Heart right ventricle (tissue), 16 donors: ENCODE data around the gene GPC5. TPM values are rescaled to one million over a fixed set of nuclear protein-coding genes. Genes with fewer than 3 reads are reported as not detected.

Experiments used
- ATAC-seq, 8 donors: fragments of 200-7000 bp; cut with Tn5 transposase; one replicate each; pipeline ENCODE4 v1.9.1; 2020; ENCODE audit warnings: mild to moderate bottlenecking in 8 of 8, moderate library complexity in 8 of 8, moderate number of reproducible peaks in 1 of 8
- DNase-seq, 2 donors: peaks; one replicate each; pipeline ENCODE4 v3.0.0-alpha.2; 2020
- H3K27ac ChIP-seq, 10 donors: fragments of 200-600 bp; sonication (generic) in 2 of 10; one replicate each; pipeline versions ENCODE4 v1.5.0 to v1.8.0; 2020 to 2022; ENCODE audit warnings: mild to moderate bottlenecking in 3 of 10
- H3K27me3 ChIP-seq, 7 donors: fragments of 200-600 bp; one replicate each; pipeline ENCODE4 v1.8.0; 2021 to 2022; ENCODE audit warnings: mild to moderate bottlenecking in 2 of 7
- H3K36me3 ChIP-seq, 9 donors: fragments of 200-600 bp; sonication (generic) in 1 of 9; one replicate each; pipeline versions ENCODE4 v1.5.0 to v1.8.0; 2020 to 2022; ENCODE audit warnings: mild to moderate bottlenecking in 2 of 9
- H3K4me1 ChIP-seq, 9 donors: fragments of 200-600 bp; sonication (generic) in 1 of 9; one replicate each; pipeline versions ENCODE4 v1.5.0 to v1.8.0; 2020 to 2022; ENCODE audit warnings: mild to moderate bottlenecking in 4 of 9
- H3K4me3 ChIP-seq, 10 donors: fragments of 200-600 bp; sonication (generic) in 2 of 10; one replicate each; pipeline versions ENCODE4 v1.5.0 to v1.8.0; 2020 to 2022; ENCODE audit warnings: mild to moderate bottlenecking in 7 of 10, moderate library complexity in 2 of 10
- H3K9me3 ChIP-seq, 11 donors: fragments of 200-600 bp in 10 of 11; sonication (generic) in 2 of 11; one replicate each; pipeline versions ENCODE4 v1.5.0 to v1.8.0; 2013 to 2022; ENCODE audit warnings: mild to moderate bottlenecking in 2 of 11, control low read depth in 1 of 11, moderate library complexity in 1 of 11
- WGBS, 2 donors: extraction: QIAGEN DNeasy Blood & Tissue Kit; methylation state at CpG; one replicate each; pipeline ENCODE4 v1.1.7; 2013; ENCODE audit warnings: inconsistent platforms in 1 of 2; 5-methylcytosine and 5-hydroxymethylcytosine counted together
- intact Hi-C, 10 donors: fragments of 100-400 bp; cut with DNase I; formaldehyde crosslinking; loops; one replicate each; pipeline versions ENCODE4 v1.11.1 to v1.14.2; 2022
- polyA plus RNA-seq, 2 donors: library from polyadenylated mRNA; stranded (reverse); fragments of 200-250 nt; gene quantifications; one replicate each; pipeline ENCODE4 v1.2.3, GENCODE V29; 2013
- total RNA-seq, 10 donors: library from RNA; stranded (reverse); fragmentation: NEBNext Ultra II Directional in 3 of 10; extraction: Animal tissue kit (Norgen Biotek cat#: 25700) in 3 of 10; gene quantifications; one replicate each; pipeline versions ENCODE4 v1.2.1 to v1.2.4, GENCODE V29; 2021 to 2023
- TF ChIP-seq, protein P1 (sequence below), 9 donors: fragments of 200-600 bp; sonication (generic) in 2 of 9; IDR thresholded peaks; one replicate each; pipeline versions ENCODE4 v1.5.0 to v1.8.0; 2021 to 2022; ENCODE audit warnings: antibody characterized with exemption in 9 of 9, mild to moderate bottlenecking in 5 of 9, moderate library complexity in 1 of 9
- donor health status: Arrhythmogenic right ventricular cardiomyopathy.
- donor health status: ischemic (EF 13 %, LVEDD 7.1; RV severe dilation, severe dysfunction).
- donor health status: healthy with polysubstance abuse.
- donor health status: DM: no; HTN: yes; CAD: no.
- donor health status: DM: no; HTN: no; CAD: no.
- donor health status: ischemic (EF 25% LVEDD 6.9; RV normal size, moderate dysfunction).
- donor health status: ischemic (EF 25% LVEDD 5.7; RV mildly dilated, moderate dysfunction).
- donor health status: healthy.
- donor health status: DM: yes; HTN: yes; CAD: no.
- donor health status: Ischemic cardiomyopathy.
- donor health status: ischemic (EF 35%, LVEDD 5.7; RV mildly dilated, moderate dysfunction).
- donor health status: nonischemic (EF 11% LVEDD 7.7; RV severe dilation, severe dysfunction).
- donor health status: DM: yes; HTN: yes; CAD: no.
- donor health status: PGD.
- donor health status: ischemic (EF 29% LVEDD 5.4; RV normal size, mild dysfunction).
- donor health status: nonischemic (EF 23%, LVEDD 6.1; RV moderate dilation, normal function).

GPC5 gene
- total and polyA plus RNA-seq, 12 donors: 0.01 to 3.5 (median 0.70) TPM; not detected in 1

DNA sequence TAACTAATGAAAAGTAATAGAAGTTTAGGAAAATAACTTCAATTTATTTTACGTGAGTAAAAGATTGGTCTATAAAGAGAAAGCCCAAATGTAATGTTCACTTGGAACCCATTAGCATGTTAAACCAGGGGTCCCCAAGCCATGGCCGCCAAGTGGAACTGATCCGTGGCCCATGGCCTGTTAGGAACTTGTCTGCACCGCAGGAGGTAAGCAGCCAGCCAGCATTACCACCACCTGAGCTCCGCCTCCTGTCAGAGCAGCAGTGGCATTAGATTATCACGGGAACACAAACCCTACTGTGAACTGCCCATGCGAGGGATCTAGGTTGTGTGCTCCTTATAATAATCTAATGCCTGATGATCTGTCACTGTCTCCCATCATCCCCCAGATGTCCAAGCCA lies 1009.4 kb downstream of the GPC5 start:
- H3K27ac ChIP-seq: no peak overlapping the region
- intact Hi-C loops: no loop called here
- no peaks in the 10 kb centered on the region for H3K4me1 ChIP-seq
- DNase-seq (no peak), ATAC-seq (no peak)
- TF ChIP-seq, protein P1, sequence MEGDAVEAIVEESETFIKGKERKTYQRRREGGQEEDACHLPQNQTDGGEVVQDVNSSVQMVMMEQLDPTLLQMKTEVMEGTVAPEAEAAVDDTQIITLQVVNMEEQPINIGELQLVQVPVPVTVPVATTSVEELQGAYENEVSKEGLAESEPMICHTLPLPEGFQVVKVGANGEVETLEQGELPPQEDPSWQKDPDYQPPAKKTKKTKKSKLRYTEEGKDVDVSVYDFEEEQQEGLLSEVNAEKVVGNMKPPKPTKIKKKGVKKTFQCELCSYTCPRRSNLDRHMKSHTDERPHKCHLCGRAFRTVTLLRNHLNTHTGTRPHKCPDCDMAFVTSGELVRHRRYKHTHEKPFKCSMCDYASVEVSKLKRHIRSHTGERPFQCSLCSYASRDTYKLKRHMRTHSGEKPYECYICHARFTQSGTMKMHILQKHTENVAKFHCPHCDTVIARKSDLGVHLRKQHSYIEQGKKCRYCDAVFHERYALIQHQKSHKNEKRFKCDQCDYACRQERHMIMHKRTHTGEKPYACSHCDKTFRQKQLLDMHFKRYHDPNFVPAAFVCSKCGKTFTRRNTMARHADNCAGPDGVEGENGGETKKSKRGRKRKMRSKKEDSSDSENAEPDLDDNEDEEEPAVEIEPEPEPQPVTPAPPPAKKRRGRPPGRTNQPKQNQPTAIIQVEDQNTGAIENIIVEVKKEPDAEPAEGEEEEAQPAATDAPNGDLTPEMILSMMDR (IDR thresholded peaks at IDR 0.05): no peak
- no peak overlapping the region for H3K4me3 ChIP-seq
- H3K36me3 ChIP-seq: no peaks in the 10 kb centered on the region
- peaks cover 0 to 5% (median 0%) of the 10 kb centered on the region in 11 donors for H3K9me3 ChIP-seq
- no peaks in the 10 kb centered on the region for H3K27me3 ChIP-seq
- WGBS, 2 donors: 82 to 86% methylated on average over 7 of the region's 7 CpGs

DNA sequence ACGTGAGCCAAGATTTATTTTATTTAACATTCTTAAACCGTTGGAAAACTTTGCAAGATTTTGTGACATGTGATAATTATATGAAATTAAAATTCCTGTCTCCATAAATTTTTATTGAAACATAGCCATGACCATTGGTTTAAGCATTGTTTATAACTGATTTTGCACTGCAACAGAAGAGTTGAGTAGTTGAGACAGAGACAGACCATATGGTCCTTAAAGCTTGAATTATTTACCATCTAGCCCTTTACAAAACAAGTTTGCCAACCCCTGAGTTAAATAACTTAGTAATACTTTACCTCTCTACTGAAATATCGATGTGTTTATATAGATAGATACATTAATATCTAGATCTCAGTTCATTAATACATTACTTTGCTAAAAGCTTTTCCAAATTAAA lies 1014.1 kb downstream of the GPC5 start:
- Histone ChIP-seq H3K27me3 (no peaks in the 10 kb centered on the region), H3K4me3 (no peak overlapping the region), H3K36me3 (no peaks in the 10 kb centered on the region), H3K9me3 (no peaks in the 10 kb centered on the region), H3K27ac (no peak overlapping the region), H3K4me1 (no peaks in the 10 kb centered on the region)
- TF ChIP-seq, protein P1 (IDR thresholded peaks at IDR 0.05): no peak
- ATAC-seq (no peak), DNase-seq (no peak)
- intact Hi-C loops: no loop called here
- WGBS, 2 donors: 68 to 80% methylated on average over 3 of the region's 3 CpGs

DNA sequence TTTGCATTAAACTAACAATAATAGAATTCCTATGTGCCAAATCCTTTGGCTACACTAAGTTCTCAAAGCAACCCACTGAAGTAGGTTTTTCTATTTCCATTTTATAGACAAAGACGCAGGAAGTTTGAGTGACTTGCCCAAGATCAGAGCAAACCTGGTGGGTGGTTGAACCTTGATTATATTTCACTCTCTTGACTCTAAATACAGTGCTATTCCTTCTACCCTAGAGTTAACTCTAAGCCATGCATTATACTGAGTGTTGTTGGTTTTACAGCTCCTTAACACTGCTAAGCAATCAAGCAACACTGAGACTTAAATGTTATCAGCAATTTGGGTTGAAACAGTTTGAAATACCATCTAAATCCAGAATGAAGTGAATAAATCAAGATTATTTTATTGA lies 1014.6 kb downstream of the GPC5 start:
- Histone ChIP-seq H3K36me3 (no peaks in the 10 kb centered on the region), H3K4me1 (no peaks in the 10 kb centered on the region), H3K27me3 (no peaks in the 10 kb centered on the region), H3K9me3 (no peaks in the 10 kb centered on the region), H3K27ac (no peak overlapping the region), H3K4me3 (no peak overlapping the region)
- intact Hi-C loops: no loop called here
- no peak for DNase-seq
- no peak for ATAC-seq
- 71 to 79% methylated on average over 1 of the region's 1 CpG for WGBS, 2 donors
- TF ChIP-seq, protein P1 (IDR thresholded peaks at IDR 0.05): no peak

DNA sequence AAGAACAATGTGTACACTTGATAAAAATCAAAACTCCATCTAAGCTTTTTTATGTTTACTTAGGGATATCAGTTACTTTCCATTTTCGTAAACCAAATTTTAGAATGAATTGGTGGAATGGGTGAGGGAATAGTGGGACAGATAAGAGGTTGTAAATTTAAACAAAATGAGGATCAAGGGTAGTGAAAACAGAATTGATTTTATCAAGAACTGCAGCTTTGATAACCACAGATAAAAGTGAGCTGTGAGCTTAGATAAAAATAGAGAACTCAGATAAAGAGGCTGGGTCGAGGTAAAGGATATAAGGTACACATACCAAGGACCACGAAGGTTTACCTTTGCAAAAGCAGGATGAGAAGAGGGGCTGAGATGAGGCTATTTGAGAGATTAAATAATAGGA lies 1015.0 kb downstream of the GPC5 start:
- intact Hi-C loops: no loop called here
- TF ChIP-seq, protein P1 (IDR thresholded peaks at IDR 0.05): no peak
- H3K4me3 ChIP-seq: no peak overlapping the region

More for the DNA sequence above, 1015.0 kb downstream of the GPC5 start:
- H3K27me3 ChIP-seq: no peaks in the 10 kb centered on the region
- no peak for ATAC-seq
- H3K4me1 ChIP-seq: no peaks in the 10 kb centered on the region
- no peaks in the 10 kb centered on the region for H3K36me3 ChIP-seq
- no peaks in the 10 kb centered on the region for H3K9me3 ChIP-seq
- no peak overlapping the region for H3K27ac ChIP-seq
- 42 to 49% methylated on average over 3 of the region's 3 CpGs for WGBS, 2 donors
- DNase-seq: no peak
